Memory B cell (primary cell): ENCODE results near the gene RGPD3.

Experiments used
- ATAC-seq: fragments of 150-1000 bp; cut with Tn5 transposase; 2 replicates; pipeline ENCODE4 v1.10.0; 2021; ENCODE audit warnings: low read depth, mild to moderate bottlenecking, moderate library complexity
- DNase-seq, 2 donors: peaks; one replicate each; pipeline ENCODE4 v3.0.0; 2022; ENCODE audit warnings: low spot score in 2 of 2
- H3K27ac Mint-ChIP-seq: one replicate; pipeline ENCODE4 v1.8.0; 2022; ENCODE audit warnings: mild to moderate bottlenecking, moderate library complexity, mixed read lengths
- H3K27me3 Mint-ChIP-seq: one replicate; pipeline ENCODE4 v1.8.0; 2022; ENCODE audit warnings: mixed read lengths
- H3K36me3 Mint-ChIP-seq: one replicate; pipeline ENCODE4 v1.8.0; 2022; ENCODE audit warnings: mild to moderate bottlenecking, mixed read lengths
- H3K4me1 Mint-ChIP-seq: one replicate; pipeline ENCODE4 v1.8.0; 2022; ENCODE audit warnings: mixed read lengths
- H3K4me3 Mint-ChIP-seq: one replicate; pipeline ENCODE4 v1.8.0; 2022; ENCODE audit warnings: mild to moderate bottlenecking, moderate library complexity, mixed read lengths
- H3K9me3 Mint-ChIP-seq: one replicate; pipeline ENCODE4 v1.8.0; 2022; ENCODE audit warnings: mixed read lengths

Gene RGPD3

GRCh38 chr2:106342831-106343251, 125.4 kb downstream of the RGPD3 start:
- Mint-ChIP-seq H3K4me3 (no peak overlapping the region), H3K27me3 (peaks cover 2% of the 10 kb centered on the region)

GRCh38 chr2:106341666-106342065, 126.5 kb downstream of the RGPD3 start:
- no peaks in the 10 kb centered on the region for H3K36me3 Mint-ChIP-seq
- ATAC-seq (no peak), DNase-seq (no peak)
- no peaks in the 10 kb centered on the region for H3K4me1 Mint-ChIP-seq
- peaks cover 3% of the 10 kb centered on the region for H3K27me3 Mint-ChIP-seq
- H3K27ac Mint-ChIP-seq, result no peak overlapping the region
- no peak overlapping the region for H3K4me3 Mint-ChIP-seq
- H3K9me3 Mint-ChIP-seq, result peaks cover 1% of the 10 kb centered on the region

More at GRCh38 chr2:106342831-106343251, 125.4 kb downstream of the RGPD3 start:
- Mint-ChIP-seq H3K4me1 (no peaks in the 10 kb centered on the region), H3K27ac (no peak overlapping the region), H3K9me3 (peaks cover 1% of the 10 kb centered on the region), H3K36me3 (no peaks in the 10 kb centered on the region)
- DNase-seq (no peak), ATAC-seq (no peak)
